ENCODE measurements around the gene MLF1. TPM values are rescaled to one million over a fixed set of nuclear protein-coding genes. Genes with fewer than 3 reads are reported as not detected.
A peak's percentile ranks its signal among the peaks of the same experiment; 100 is the strongest.

MLF1 gene
- total and polyA plus RNA-seq, 2 of the 4 experiments (the other 2 are of a cell fraction) = 4.7 to 5.2 TPM

DNA sequence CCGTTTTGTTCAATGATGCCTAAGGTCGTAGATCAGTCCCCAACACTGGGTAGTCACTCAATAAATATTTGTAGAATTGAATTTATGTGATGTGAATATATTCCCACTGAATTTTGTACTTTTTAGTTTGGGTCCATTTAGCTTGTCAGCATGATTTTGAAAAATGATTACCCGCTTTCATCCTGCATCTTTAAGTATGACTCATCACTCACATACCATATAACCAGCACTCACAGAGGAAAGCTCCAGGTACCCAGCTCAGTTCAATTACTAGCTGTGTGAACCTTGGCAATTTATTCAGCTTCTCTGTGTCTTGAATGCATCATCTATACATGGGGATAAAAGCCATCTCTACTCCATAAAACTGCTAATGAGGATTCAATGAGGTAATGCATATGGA lies 2.2 kb upstream of the MLF1 start:
- ChIA-PET POLR2A (ENCODE audit: unreplicated experiment) (no interaction called here), CTCF (interaction anchor here (1.1 kb wide), 1 partner anchor 11 kb away, joined by 3 read pairs; no protein-coding TSS in a partner anchor)

More for the DNA sequence above, 2.2 kb upstream of the MLF1 start:
- H2BK15ac ChIP-seq (ENCODE audit: low read depth, low read length) = no peak overlapping the region
- no peak overlapping the region for H3K4me2 ChIP-seq (ENCODE audit: low read depth, low read length)
- DNase-seq = no peak
- no peak overlapping the region for H2AFZ ChIP-seq (replicated peaks; ENCODE audit: low read length, poor library complexity)
- WGBS, 2 experiments (ENCODE audit: extremely low coverage in 2 of 2, insufficient read length in 1 of 2) = no CpG with 5 or more reads among the region's 3 CpGs
- no peak overlapping the region for H4K5ac ChIP-seq (ENCODE audit: low read depth, low read length)
- H4K91ac ChIP-seq (ENCODE audit: insufficient read depth, low read depth, low read length) = no peak overlapping the region
- intact Hi-C loops (cut with micrococcal nuclease) (no loop called here), in situ Hi-C loops (cut with MboI; ENCODE audit: low sequenced_read_pairs) (no loop called here), dilution Hi-C loops (cut with HindIII; ENCODE audit: low sequenced_read_pairs, unreplicated experiment) (no loop called here)
- H3K27ac ChIP-seq (ENCODE audit: insufficient read depth, low read length) = no peak overlapping the region
- H3K4ac ChIP-seq (ENCODE audit: low read depth, low read length) = no peak overlapping the region
- no peaks in the 10 kb centered on the region for H3K36me3 ChIP-seq (ENCODE audit: control insufficient read depth, insufficient read depth, low read length)
- BruUV-seq (replicated peaks) = no TSS peak
- ATAC-seq (ENCODE audit: low read depth) = no peak
- H2BK5ac ChIP-seq (ENCODE audit: low read depth, low read length, poor library complexity, severe bottlenecking) = no peak overlapping the region
- H2BK20ac ChIP-seq (ENCODE audit: low read depth, low read length) = no peak overlapping the region
- no peak overlapping the region for H3K18ac ChIP-seq (ENCODE audit: low read depth, low read length)
- no peak overlapping the region for H2BK120ac ChIP-seq (ENCODE audit: low read depth, low read length)
- H3K9me3 ChIP-seq (ENCODE audit: control insufficient read depth, insufficient read depth, low read length) = no peaks in the 10 kb centered on the region
- TF ChIP-seq SMC3 (IDR thresholded peaks at IDR 0.05; ENCODE audit: low read depth, low read length) (no peak), BHLHE40 (IDR thresholded peaks at IDR 0.05; ENCODE audit: low read depth, low read length) (no peak), NFE2L2 (IDR thresholded peaks at IDR 0.05; ENCODE audit: low read depth, low read length) (no peak), FOS (IDR thresholded peaks at IDR 0.05; ENCODE audit: low read depth, low read length) (peak; percentile 31; the same call in 1 of the 2 replicates)
- TF ChIP-seq, protein P1, sequence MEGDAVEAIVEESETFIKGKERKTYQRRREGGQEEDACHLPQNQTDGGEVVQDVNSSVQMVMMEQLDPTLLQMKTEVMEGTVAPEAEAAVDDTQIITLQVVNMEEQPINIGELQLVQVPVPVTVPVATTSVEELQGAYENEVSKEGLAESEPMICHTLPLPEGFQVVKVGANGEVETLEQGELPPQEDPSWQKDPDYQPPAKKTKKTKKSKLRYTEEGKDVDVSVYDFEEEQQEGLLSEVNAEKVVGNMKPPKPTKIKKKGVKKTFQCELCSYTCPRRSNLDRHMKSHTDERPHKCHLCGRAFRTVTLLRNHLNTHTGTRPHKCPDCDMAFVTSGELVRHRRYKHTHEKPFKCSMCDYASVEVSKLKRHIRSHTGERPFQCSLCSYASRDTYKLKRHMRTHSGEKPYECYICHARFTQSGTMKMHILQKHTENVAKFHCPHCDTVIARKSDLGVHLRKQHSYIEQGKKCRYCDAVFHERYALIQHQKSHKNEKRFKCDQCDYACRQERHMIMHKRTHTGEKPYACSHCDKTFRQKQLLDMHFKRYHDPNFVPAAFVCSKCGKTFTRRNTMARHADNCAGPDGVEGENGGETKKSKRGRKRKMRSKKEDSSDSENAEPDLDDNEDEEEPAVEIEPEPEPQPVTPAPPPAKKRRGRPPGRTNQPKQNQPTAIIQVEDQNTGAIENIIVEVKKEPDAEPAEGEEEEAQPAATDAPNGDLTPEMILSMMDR (conservative IDR thresholded peaks at IDR 0.05; ENCODE audit: low read depth, low read length) = no peak
- no peaks in the 10 kb centered on the region for H3K4me1 ChIP-seq (ENCODE audit: control insufficient read depth, insufficient read depth, low read length)
- no peak overlapping the region for H3K9ac ChIP-seq (ENCODE audit: low read depth, low read length)
- 0 out of 2 replicates have a peak, but pooled peaks cover 2% of the 10 kb centered on the region for H3K9me1 ChIP-seq (ENCODE audit: insufficient read depth, low read length)
- no peaks in the 10 kb centered on the region for H4K20me1 ChIP-seq (ENCODE audit: insufficient read depth, low read length)
- H3K56ac ChIP-seq (ENCODE audit: extremely low read depth, insufficient read depth, low read length) = no peak overlapping the region
- no peak overlapping the region for H3K14ac ChIP-seq (replicated peaks; ENCODE audit: low read depth, low read length)
- no peak overlapping the region for H3K4me3 ChIP-seq (ENCODE audit: insufficient read depth, low read depth, low read length)
- H3K23ac ChIP-seq (ENCODE audit: low read depth, low read length) = no peak overlapping the region
- H2AK5ac ChIP-seq (ENCODE audit: low read depth, low read length) = no peak overlapping the region
- no peaks in the 10 kb centered on the region for H3K27me3 ChIP-seq (ENCODE audit: control insufficient read depth, insufficient read depth, low read length)
- no peaks in the 10 kb centered on the region for H3K79me1 ChIP-seq (ENCODE audit: low read depth in 1 of 2, low read length in 2 of 2)
- no peak overlapping the region for H2AK9ac ChIP-seq (replicated peaks; ENCODE audit: low read depth, low read length, poor library complexity)
- H4K8ac ChIP-seq (ENCODE audit: low read depth in 2 of 2, low read length in 2 of 2) = no peak overlapping the region
